HG03064 (cell line): ENCODE data around the gene SRR.

ENCODE experiments used
- ATAC-seq: cut with Tn5 transposase; IDR thresholded peaks from one replicate; pipeline ENCODE4 v1.9.1; 2021; ENCODE audit warnings: low read depth; ENCODE audit not compliant: unreplicated experiment

SRR gene

GRCh38 chr17:2369551-2370210, 65.9 kb downstream of the SRR start:
- no peak for ATAC-seq

- ATAC-seq, result no peak
These were observed 66.5 kb downstream of the SRR start for GRCh38 chr17:2370211-2370589.

- no peak for ATAC-seq
These were observed 67.7 kb downstream of the SRR start for GRCh38 chr17:2371183-2372130.

GRCh38 chr17:2372180-2372579, 68.4 kb downstream of the SRR start:
- ATAC-seq, result no peak

- no peak for ATAC-seq
These were observed 68.9 kb downstream of the SRR start for GRCh38 chr17:2372681-2373080.

GRCh38 chr17:2373179-2373578, 69.4 kb downstream of the SRR start:
- ATAC-seq, result no peak
